Endothelial cell (in vitro differentiated cells): ENCODE measurements around the gene DET1. TPM values are rescaled to one million over a fixed set of nuclear protein-coding genes. Genes with fewer than 3 reads are reported as not detected.

Source experiments
- DNase-seq: peaks from one replicate; pipeline ENCODE4 v3.0.0; 2021; ENCODE audit warnings: low spot score
- H3K27ac Mint-ChIP-seq: one replicate; pipeline ENCODE4 v1.8.0; 2021; ENCODE audit warnings: mixed read lengths, inconsistent platforms; ENCODE audit not compliant: unreplicated experiment
- H3K27me3 Mint-ChIP-seq: one replicate; pipeline ENCODE4 v1.8.0; 2021; ENCODE audit warnings: mild to moderate bottlenecking, moderate library complexity, mixed read lengths, inconsistent platforms; ENCODE audit not compliant: unreplicated experiment
- H3K36me3 Mint-ChIP-seq: one replicate; pipeline ENCODE4 v1.8.0; 2021; ENCODE audit warnings: mild to moderate bottlenecking, low read depth, mixed read lengths, inconsistent platforms; ENCODE audit not compliant: unreplicated experiment
- H3K4me1 Mint-ChIP-seq: one replicate; pipeline ENCODE4 v1.8.0; 2021; ENCODE audit warnings: mild to moderate bottlenecking, mixed read lengths, inconsistent platforms; ENCODE audit not compliant: unreplicated experiment
- H3K4me3 Mint-ChIP-seq: one replicate; pipeline ENCODE4 v1.8.0; 2021; ENCODE audit warnings: mild to moderate bottlenecking, mixed read lengths, inconsistent platforms; ENCODE audit not compliant: unreplicated experiment
- H3K9me3 Mint-ChIP-seq: one replicate; pipeline ENCODE4 v1.8.0; 2021; ENCODE audit warnings: mixed read lengths, inconsistent platforms; ENCODE audit not compliant: unreplicated experiment
- CTCF ChIP-seq: fragments of 200-600 bp; sonication (generic); IDR thresholded peaks from one replicate; pipeline ENCODE4 v1.5.0; 2021; ENCODE audit warnings: antibody characterized with exemption; ENCODE audit not compliant: unreplicated experiment
- total RNA-seq: library from RNA; stranded (reverse); fragmentation: NEBNext Ultra II Directional; extraction: Animal tissue kit (Norgen Biotek cat#: 25700); gene quantifications from one replicate; pipeline ENCODE4 v1.2.1, GENCODE V29; 2021; ENCODE audit not compliant: unreplicated experiment

The DET1 gene
- total RNA-seq, 1 donor from 2014 or later = 4.4 TPM

DNA sequence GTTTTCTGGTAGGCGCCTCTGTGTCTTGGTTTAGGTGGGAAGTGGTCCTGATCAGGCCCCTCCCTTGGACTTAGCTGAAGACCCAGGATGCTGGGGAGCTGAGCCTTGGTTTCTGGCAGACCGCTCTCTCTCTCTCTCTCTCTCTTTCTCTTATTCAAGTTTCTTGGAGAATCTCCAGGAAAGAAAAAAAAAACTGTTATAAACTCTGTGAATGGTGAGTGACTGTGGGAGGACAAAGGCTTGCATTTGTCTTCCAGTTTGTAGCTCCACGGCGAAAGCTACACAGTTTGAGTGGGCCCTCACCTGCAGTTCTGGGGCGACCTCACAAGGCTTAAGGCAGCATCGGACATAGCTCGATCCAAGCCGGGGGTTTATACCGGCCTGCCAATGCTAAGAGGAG lies 7.5 kb downstream of the DET1 start:
- no peaks in the 10 kb centered on the region for H3K9me3 Mint-ChIP-seq
- H3K4me3 Mint-ChIP-seq = no peak overlapping the region
- H3K27ac Mint-ChIP-seq = no peak overlapping the region

DNA sequence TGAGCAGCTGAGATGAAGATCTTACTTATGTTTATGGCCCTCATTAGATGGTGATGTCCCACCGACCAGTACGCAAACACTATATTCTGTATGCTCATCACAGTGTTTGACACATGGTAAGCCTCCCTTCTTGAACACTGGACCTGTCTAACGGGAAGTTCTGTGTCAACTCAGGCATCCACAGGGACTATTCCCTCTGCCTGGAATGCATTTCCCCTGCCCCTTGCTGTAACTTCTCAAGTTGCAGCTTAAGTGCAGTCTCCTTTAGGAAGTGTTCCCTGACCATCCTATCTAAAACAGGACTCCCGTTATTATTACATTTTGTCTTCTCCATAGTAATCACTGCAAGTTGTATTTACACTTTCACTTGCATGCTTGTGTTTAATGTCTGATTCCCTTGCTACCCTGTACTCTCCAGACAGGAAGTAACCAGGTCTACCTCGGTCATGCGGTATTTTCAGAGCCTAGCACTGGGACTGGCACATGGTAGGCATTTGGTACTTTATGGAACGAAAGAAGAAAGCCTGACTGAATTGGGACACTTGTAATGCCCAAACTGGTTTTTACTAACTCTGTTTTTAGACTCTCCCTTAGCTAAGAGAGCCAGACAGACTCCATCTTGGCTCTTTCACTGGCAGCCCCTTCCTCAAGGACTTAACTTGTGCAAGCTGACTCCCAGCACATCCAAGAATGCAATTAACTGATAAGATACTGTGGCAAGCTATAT lies 8.7 kb downstream of the DET1 start:
- no peak for DNase-seq
- TF ChIP-seq CTCF = no peak
- Mint-ChIP-seq H3K9me3 (no peaks in the 10 kb centered on the region), H3K27ac (no peak overlapping the region), H3K27me3 (peaks cover 2% of the 10 kb centered on the region), H3K4me3 (no peak overlapping the region), H3K36me3 (peaks cover 9% of the 10 kb centered on the region), H3K4me1 (no peaks in the 10 kb centered on the region)

More for the DNA sequence above, 7.5 kb downstream of the DET1 start:
- H3K4me1 Mint-ChIP-seq = no peaks in the 10 kb centered on the region
- DNase-seq = no peak
- peaks cover 2% of the 10 kb centered on the region for H3K27me3 Mint-ChIP-seq
- H3K36me3 Mint-ChIP-seq = peaks cover 9% of the 10 kb centered on the region
- TF ChIP-seq CTCF = no peak

DNA sequence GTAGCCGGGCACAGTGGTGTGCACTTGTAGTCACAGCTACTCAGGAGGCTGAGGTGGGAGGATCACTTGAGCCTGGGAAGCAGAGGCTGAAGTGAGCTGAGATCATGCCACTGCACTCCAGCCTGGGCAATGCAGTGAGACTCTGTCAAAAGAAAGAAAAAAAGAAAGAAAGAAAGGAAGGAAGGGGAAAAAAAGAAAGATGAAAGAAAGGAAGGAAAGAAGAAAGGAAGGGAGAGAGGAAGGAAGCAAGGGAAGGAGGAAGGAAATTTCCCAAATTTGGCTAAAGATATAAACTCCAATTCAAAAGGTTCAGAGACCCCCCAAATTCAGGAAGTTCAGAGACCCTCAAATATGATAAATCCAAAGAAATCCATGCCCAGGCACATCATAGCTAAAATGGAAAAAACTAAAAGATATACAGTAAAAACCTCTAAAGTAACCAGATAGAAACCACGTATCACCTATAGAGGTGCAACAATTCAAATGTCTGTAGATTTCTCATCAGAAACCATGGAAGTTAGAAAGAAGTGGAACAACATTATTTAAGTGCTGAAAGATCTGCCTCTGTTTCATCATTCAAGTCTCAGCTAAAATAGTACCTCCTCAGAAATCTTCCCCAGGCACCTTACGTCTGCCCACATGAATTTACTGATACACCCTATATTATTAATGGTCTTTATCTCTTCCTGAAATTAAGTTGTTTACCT lies 10.7 kb downstream of the DET1 start:
- H3K27ac Mint-ChIP-seq = no peak overlapping the region
- H3K27me3 Mint-ChIP-seq = peaks cover 2% of the 10 kb centered on the region
- no peaks in the 10 kb centered on the region for H3K9me3 Mint-ChIP-seq
- no peak for TF ChIP-seq CTCF
- DNase-seq = no peak
- no peaks in the 10 kb centered on the region for H3K4me1 Mint-ChIP-seq
- H3K4me3 Mint-ChIP-seq = no peak overlapping the region
- peaks cover 9% of the 10 kb centered on the region for H3K36me3 Mint-ChIP-seq

DNA sequence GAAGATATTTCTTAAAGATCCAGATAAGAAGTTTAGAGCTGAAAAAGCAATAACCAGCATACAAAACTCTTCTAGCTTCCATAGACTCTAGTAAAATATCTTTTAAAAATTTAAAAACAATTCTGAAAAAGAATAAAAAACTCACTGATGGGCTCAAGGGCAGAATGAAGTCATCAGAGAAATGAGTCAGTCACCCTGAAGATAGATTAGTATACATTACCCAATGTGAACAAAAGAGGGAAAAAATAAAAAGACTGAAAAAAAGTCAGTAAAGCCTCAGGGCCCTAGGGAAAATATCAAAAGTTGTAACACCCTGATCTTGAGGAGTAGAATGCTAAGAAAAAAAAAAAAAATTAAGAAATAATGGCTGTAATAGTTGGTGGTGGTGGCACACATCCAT lies 11.4 kb downstream of the DET1 start:
- peaks cover 13% of the 10 kb centered on the region for H3K36me3 Mint-ChIP-seq
- no peak for DNase-seq
- no peak for TF ChIP-seq CTCF
- H3K4me3 Mint-ChIP-seq = no peak overlapping the region
- H3K27me3 Mint-ChIP-seq = peaks cover 2% of the 10 kb centered on the region
- H3K9me3 Mint-ChIP-seq = no peaks in the 10 kb centered on the region
- no peak overlapping the region for H3K27ac Mint-ChIP-seq
- H3K4me1 Mint-ChIP-seq = no peaks in the 10 kb centered on the region

DNA sequence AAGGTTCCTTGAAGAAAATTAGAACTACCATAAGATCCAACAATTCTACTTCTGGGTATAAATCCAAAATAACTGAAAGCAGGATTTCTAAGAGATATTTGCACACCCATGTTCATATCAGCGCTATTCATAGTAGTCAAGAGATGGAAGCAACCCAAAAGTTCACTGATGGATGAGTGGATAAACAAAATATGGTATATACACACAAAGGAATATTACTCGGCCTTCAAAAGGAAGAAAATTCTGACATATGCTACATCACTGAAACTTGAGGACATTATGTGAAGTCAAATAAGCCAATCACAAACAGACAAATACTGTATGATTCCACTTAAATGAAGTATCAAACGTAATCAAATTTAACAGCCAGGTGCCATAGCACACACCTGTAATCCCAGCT lies 13.1 kb downstream of the DET1 start:
- DNase-seq = no peak
- H3K27me3 Mint-ChIP-seq = no peaks in the 10 kb centered on the region
- no peaks in the 10 kb centered on the region for H3K4me1 Mint-ChIP-seq
- H3K36me3 Mint-ChIP-seq = peaks cover 14% of the 10 kb centered on the region
- TF ChIP-seq CTCF = no peak
- H3K9me3 Mint-ChIP-seq = no peaks in the 10 kb centered on the region
- no peak overlapping the region for H3K27ac Mint-ChIP-seq
- H3K4me3 Mint-ChIP-seq = no peak overlapping the region
